Left ventricle myocardium inferior (tissue), 1 donor: ENCODE data around the gene RIPK3. TPM values are rescaled to one million over a fixed set of nuclear protein-coding genes. Genes with fewer than 3 reads are reported as not detected.
A peak's percentile ranks its signal among the peaks of the same experiment; 100 is the strongest.

Source experiments
- DNase-seq: peaks from one replicate; pipeline ENCODE4 v3.0.0-alpha.2; 2020
- H3K27ac ChIP-seq: fragments of 200-600 bp; replicated peaks from 2 replicates; pipeline ENCODE4 v1.8.0; 2021
- H3K27me3 ChIP-seq: fragments of 200-600 bp; 2 replicates; pipeline ENCODE4 v1.8.0; 2021; ENCODE audit warnings: low read depth
- H3K36me3 ChIP-seq: fragments of 200-600 bp; 2 replicates; pipeline ENCODE4 v1.8.0; 2021
- H3K4me1 ChIP-seq: fragments of 200-600 bp; 2 replicates; pipeline ENCODE4 v1.8.0; 2021
- H3K4me3 ChIP-seq: fragments of 200-600 bp; 2 replicates; pipeline ENCODE4 v1.8.0; 2021; ENCODE audit warnings: mild to moderate bottlenecking, moderate library complexity
- H3K9me3 ChIP-seq: fragments of 200-600 bp; replicated peaks from 2 replicates; pipeline ENCODE4 v1.8.0; 2021
- CTCF ChIP-seq: fragments of 200-600 bp; IDR thresholded peaks from 2 replicates; pipeline ENCODE4 v1.8.0; 2021; ENCODE audit warnings: antibody characterized with exemption, mild to moderate bottlenecking, borderline replicate concordance
- intact Hi-C: fragments of 100-400 bp; cut with micrococcal nuclease; formaldehyde crosslinking; loops from one replicate; pipeline ENCODE4 v1.11.0; 2022
- total RNA-seq: library from RNA; stranded (reverse); fragmentation: NEBNext Ultra II Directional; extraction: Animal tissue kit (Norgen Biotek cat#: 25700); gene quantifications from one replicate; pipeline ENCODE4 v1.2.1, GENCODE V29; 2021
- donor health status: DM: no; HTN: yes; CAD: no; lungs with severe emphysema.

The RIPK3 gene
- total RNA-seq, 1 donor from 2014 or later, result 3.6 TPM

- Histone ChIP-seq H3K27me3 (peaks cover 44% of the 10 kb centered on the region), H3K36me3 (no peaks in the 10 kb centered on the region)
- TF ChIP-seq CTCF, result no peak
These were observed 10.0 kb upstream of the RIPK3 start for GRCh38 chr14:24349742-24350141.

DNA sequence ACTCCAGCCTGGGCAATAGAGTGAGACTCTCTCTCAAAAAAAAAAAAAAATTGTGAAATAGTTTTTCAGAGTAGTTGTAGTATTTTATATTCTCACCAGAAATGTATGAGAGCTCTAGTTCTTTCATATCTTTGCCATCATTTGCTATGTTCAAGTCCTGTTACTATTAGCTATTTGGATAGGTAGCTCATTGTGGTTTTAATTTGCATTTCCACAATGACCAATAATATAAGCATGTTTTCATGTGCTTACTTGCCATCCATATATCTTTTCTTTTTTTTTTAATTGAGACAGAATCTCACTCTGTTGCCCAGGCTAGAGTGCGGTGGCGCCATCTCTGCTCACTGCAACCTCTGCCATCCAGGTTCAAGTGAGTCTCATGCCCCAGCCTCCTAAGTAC is 8.4 kb upstream of the RIPK3 start:
- peaks cover 45% of the 10 kb centered on the region for H3K27me3 ChIP-seq
- H3K4me1 ChIP-seq, result peaks cover 17% of the 10 kb centered on the region
- no peak for DNase-seq
- H3K36me3 ChIP-seq, result no peaks in the 10 kb centered on the region
- TF ChIP-seq CTCF, result no peak
- no peaks in the 10 kb centered on the region for H3K9me3 ChIP-seq
- no peak overlapping the region for H3K4me3 ChIP-seq
- H3K27ac ChIP-seq, result peak overlapping the region; percentile 71
- intact Hi-C loops, result no loop called here

More at GRCh38 chr14:24349742-24350141, 10.0 kb upstream of the RIPK3 start:
- intact Hi-C loops, result no loop called here
- no peak for DNase-seq
- Histone ChIP-seq H3K9me3 (no peaks in the 10 kb centered on the region), H3K4me1 (peaks cover 17% of the 10 kb centered on the region), H3K27ac (no peak overlapping the region), H3K4me3 (no peak overlapping the region)

DNA sequence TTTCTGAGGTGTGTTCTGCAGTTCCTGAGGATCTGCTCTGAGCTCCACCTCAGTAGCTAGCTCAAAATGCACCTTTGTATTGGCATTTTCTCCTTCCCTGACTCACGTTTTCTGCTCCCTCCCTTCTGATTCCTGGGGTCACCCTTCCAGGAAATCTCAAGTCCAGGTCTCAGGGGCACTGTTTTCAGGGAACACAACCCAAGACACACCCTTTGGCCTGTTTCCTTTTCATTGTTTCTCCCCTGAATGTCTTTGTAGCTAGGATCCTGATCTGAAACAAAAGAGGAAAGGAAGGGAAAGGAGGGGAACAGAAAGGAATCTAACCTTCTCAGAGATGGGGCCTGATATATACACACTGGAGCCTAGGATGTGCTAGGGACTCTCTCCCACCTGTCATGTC is 7.3 kb upstream of the RIPK3 start:
- peak overlapping the region; percentile 71 for H3K27ac ChIP-seq
- intact Hi-C loops, result no loop called here
- H3K27me3 ChIP-seq, result peaks cover 35% of the 10 kb centered on the region
- no peaks in the 10 kb centered on the region for H3K36me3 ChIP-seq
- H3K4me1 ChIP-seq, result peaks cover 17% of the 10 kb centered on the region
- no peak overlapping the region for H3K4me3 ChIP-seq
- H3K9me3 ChIP-seq, result no peaks in the 10 kb centered on the region
- no peak for TF ChIP-seq CTCF
- DNase-seq, result no peak

GRCh38 chr14:24343795-24344660 is 4.2 kb upstream of the RIPK3 start:
- Histone ChIP-seq H3K4me1 (peaks cover 30% of the 10 kb centered on the region), H3K4me3 (no peak overlapping the region), H3K27me3 (peaks cover 41% of the 10 kb centered on the region), H3K36me3 (no peaks in the 10 kb centered on the region), H3K27ac (no peak overlapping the region), H3K9me3 (no peaks in the 10 kb centered on the region)
- no peak for TF ChIP-seq CTCF
- DNase-seq, result no peak
- intact Hi-C loops, result no loop called here

GRCh38 chr14:24342889-24343288 is 3.1 kb upstream of the RIPK3 start:
- intact Hi-C loops, result no loop called here
- no peak for DNase-seq
- no peaks in the 10 kb centered on the region for H3K36me3 ChIP-seq
- H3K27ac ChIP-seq, result no peak overlapping the region
- H3K27me3 ChIP-seq, result peaks cover 51% of the 10 kb centered on the region
- H3K9me3 ChIP-seq, result no peaks in the 10 kb centered on the region
- H3K4me3 ChIP-seq, result no peak overlapping the region
- peaks cover 40% of the 10 kb centered on the region for H3K4me1 ChIP-seq
- TF ChIP-seq CTCF, result no peak
